ENCODE data around the gene SMAGP. TPM values are rescaled to one million over a fixed set of nuclear protein-coding genes. Genes with fewer than 3 reads are reported as not detected.
"Not testable (repeated sequence)": the region's sequence is repeated elsewhere in the genome, so short reads cannot be mapped to it uniquely, and the experiment has no call there.

SMAGP gene
- total RNA-seq, 1 donor from 2014 or later = 167 TPM

DNA sequence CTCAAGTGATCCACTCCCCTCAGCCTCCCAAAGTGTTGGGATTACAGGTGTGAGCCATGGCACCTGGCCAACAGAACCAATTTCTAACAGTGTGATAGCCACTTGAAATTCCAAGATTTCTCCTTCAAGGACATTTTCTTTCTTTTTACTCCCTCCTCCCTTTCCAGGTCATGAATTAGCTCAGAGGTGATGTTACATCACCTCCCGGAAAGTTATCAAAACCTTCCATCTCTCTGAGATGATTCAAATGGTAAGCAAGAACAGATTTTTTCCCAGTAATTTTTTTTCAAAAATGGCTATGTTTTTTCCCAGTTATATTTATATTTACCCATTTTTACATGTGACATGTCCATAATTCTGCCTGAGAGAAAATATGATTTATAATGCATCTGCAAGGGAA lies 15.6 kb upstream of the SMAGP start:
- no peak for TF ChIP-seq CTCF (IDR thresholded peaks at IDR 0.05; ENCODE audit: unreplicated experiment)
- Mint-ChIP-seq H3K27me3 (ENCODE audit: unreplicated experiment) (no peaks in the 10 kb centered on the region), H3K9me3 (ENCODE audit: unreplicated experiment) (no peaks in the 10 kb centered on the region), H3K4me1 (ENCODE audit: unreplicated experiment) (no peaks in the 10 kb centered on the region), H3K36me3 (ENCODE audit: low read depth, unreplicated experiment) (no peaks in the 10 kb centered on the region), H3K27ac (ENCODE audit: unreplicated experiment) (no peak overlapping the region), H3K4me3 (ENCODE audit: unreplicated experiment) (no peak overlapping the region)
- no peak for DNase-seq (ENCODE audit: low spot score)

GRCh38 chr12:51281202-51281924 lies 11.1 kb upstream of the SMAGP start:
- Mint-ChIP-seq H3K36me3 (ENCODE audit: low read depth, unreplicated experiment) (no peaks in the 10 kb centered on the region), H3K4me1 (ENCODE audit: unreplicated experiment) (no peaks in the 10 kb centered on the region), H3K27ac (ENCODE audit: unreplicated experiment) (no peak overlapping the region), H3K9me3 (ENCODE audit: unreplicated experiment) (no peaks in the 10 kb centered on the region), H3K4me3 (ENCODE audit: unreplicated experiment) (no peak overlapping the region), H3K27me3 (ENCODE audit: unreplicated experiment) (no peaks in the 10 kb centered on the region)
- TF ChIP-seq CTCF (IDR thresholded peaks at IDR 0.05; ENCODE audit: unreplicated experiment) = no peak
- DNase-seq (ENCODE audit: low spot score) = no peak

- Mint-ChIP-seq H3K27me3 (ENCODE audit: unreplicated experiment) (peaks cover 5% of the 10 kb centered on the region), H3K27ac (ENCODE audit: unreplicated experiment) (no peak overlapping the region), H3K4me1 (ENCODE audit: unreplicated experiment) (peaks cover 10% of the 10 kb centered on the region), H3K9me3 (ENCODE audit: unreplicated experiment) (no peaks in the 10 kb centered on the region), H3K4me3 (ENCODE audit: unreplicated experiment) (no peak overlapping the region), H3K36me3 (ENCODE audit: low read depth, unreplicated experiment) (peaks cover 7% of the 10 kb centered on the region)
- TF ChIP-seq CTCF (IDR thresholded peaks at IDR 0.05; ENCODE audit: unreplicated experiment) = no peak
- no peak for DNase-seq (ENCODE audit: low spot score)
These were observed 4.9 kb upstream of the SMAGP start for GRCh38 chr12:51275088-51275487.

DNA sequence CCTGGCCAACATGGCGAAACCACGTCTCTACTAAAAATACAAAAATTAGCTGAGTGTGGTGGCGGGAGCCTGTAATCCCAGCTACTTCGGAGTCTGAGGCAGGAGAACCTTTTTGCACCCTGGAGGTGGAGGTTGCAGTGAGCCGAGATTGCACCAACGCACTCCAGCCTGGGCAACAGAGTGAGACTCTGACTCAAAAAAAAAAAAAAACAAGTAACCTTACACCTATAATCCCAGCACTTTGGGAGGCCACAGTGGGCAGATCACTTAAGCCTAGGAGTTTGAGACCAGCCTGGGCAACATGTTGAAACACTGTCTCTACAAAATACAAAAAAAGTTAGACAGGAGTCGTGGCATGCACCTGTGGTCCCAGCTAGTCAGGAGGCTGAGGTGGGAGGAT lies 2.6 kb upstream of the SMAGP start:
- H3K9me3 Mint-ChIP-seq (ENCODE audit: unreplicated experiment); DNase-seq (ENCODE audit: low spot score); H3K27ac Mint-ChIP-seq (ENCODE audit: unreplicated experiment); H3K4me3 Mint-ChIP-seq (ENCODE audit: unreplicated experiment); H3K27me3 Mint-ChIP-seq (ENCODE audit: unreplicated experiment): not testable (repeated sequence)
- Mint-ChIP-seq H3K4me1 (ENCODE audit: unreplicated experiment) (peaks cover 22% of the 10 kb centered on the region), H3K36me3 (ENCODE audit: low read depth, unreplicated experiment) (peaks cover 17% of the 10 kb centered on the region)

GRCh38 chr12:51270951-51271518 lies 820 bp upstream of the SMAGP start:
- Mint-ChIP-seq H3K27ac (ENCODE audit: unreplicated experiment) (peak overlapping the region; percentile 92), H3K4me3 (ENCODE audit: unreplicated experiment) (peak overlapping the region; percentile 92), H3K27me3 (ENCODE audit: unreplicated experiment) (peaks cover 5% of the 10 kb centered on the region), H3K36me3 (ENCODE audit: low read depth, unreplicated experiment) (peaks cover 24% of the 10 kb centered on the region), H3K4me1 (ENCODE audit: unreplicated experiment) (peaks cover 31% of the 10 kb centered on the region), H3K9me3 (ENCODE audit: unreplicated experiment) (no peaks in the 10 kb centered on the region)
- DNase-seq (ENCODE audit: low spot score) = no peak
- TF ChIP-seq CTCF (IDR thresholded peaks at IDR 0.05; ENCODE audit: unreplicated experiment) = no peak

All from endothelial cell (in vitro differentiated cells).